Upper lobe of left lung (tissue), 6 donors: Measurements from ENCODE around the gene CLDN5. TPM values are rescaled to one million over a fixed set of nuclear protein-coding genes. Genes with fewer than 3 reads are reported as not detected.

Source experiments
- ATAC-seq, 2 donors: fragments of 200-7000 bp; cut with Tn5 transposase; one replicate each; pipeline ENCODE4 v1.9.1; 2022; ENCODE audit warnings: mild to moderate bottlenecking in 2 of 2, moderate library complexity in 2 of 2; ENCODE audit not compliant: low FRiP score in 2 of 2
- DNase-seq, 2 donors: peaks; one replicate each; pipeline ENCODE4 v3.0.0-alpha.2; 2019 to 2020
- H3K27ac ChIP-seq, 4 donors: fragments of 200-600 bp; sonication (generic); one replicate each; pipeline ENCODE4 v1.5.1; 2016 to 2019
- H3K27me3 ChIP-seq, 4 donors: fragments of 200-600 bp; sonication (generic); one replicate each; pipeline ENCODE4 v1.5.1; 2017 to 2019
- H3K36me3 ChIP-seq, 4 donors: fragments of 200-600 bp; sonication (generic); one replicate each; pipeline ENCODE4 v1.5.1; 2016 to 2019
- H3K4me1 ChIP-seq, 4 donors: fragments of 200-600 bp; sonication (generic); one replicate each; pipeline ENCODE4 v1.5.1; 2018 to 2019
- H3K4me3 ChIP-seq, 4 donors: fragments of 200-600 bp; sonication (generic); one replicate each; pipeline ENCODE4 v1.5.1; 2017 to 2019; ENCODE audit warnings: mild to moderate bottlenecking in 2 of 4, moderate library complexity in 1 of 4
- H3K9me3 ChIP-seq, 4 donors: fragments of 200-600 bp; sonication (generic); one replicate each; pipeline ENCODE4 v1.5.1; 2018 to 2019
- EP300 ChIP-seq, 4 donors: sonication (generic); formaldehyde crosslinking; IDR thresholded peaks; one replicate each; pipeline ENCODE4 v1.5.1; 2017; ENCODE audit warnings: antibody characterized with exemption in 4 of 4, control low read depth in 2 of 4
- POLR2A ChIP-seq, 4 donors: fragments of 450-650 bp; IDR thresholded peaks; one replicate each; pipeline ENCODE4 v1.5.1; 2016 to 2017; ENCODE audit warnings: antibody characterized with exemption in 4 of 4, mild to moderate bottlenecking in 2 of 4
- POLR2AphosphoS5 ChIP-seq, 2 donors: sonication (generic); formaldehyde crosslinking; IDR thresholded peaks; one replicate each; pipeline ENCODE4 v1.5.1; 2017; ENCODE audit warnings: antibody characterized with exemption in 2 of 2
- WGBS, 2 donors: methylation state at CpG; one replicate each; pipeline ENCODE4 v1.1.5; 2017 to 2018; 5-methylcytosine and 5-hydroxymethylcytosine counted together
- total RNA-seq, 6 donors: library from RNA; depleted of rRNA in 4 of 6; stranded (reverse); fragments of >200 nt in 4 of 6; gene quantifications; one replicate each; pipeline versions ENCODE4 v1.1.0 to v1.2.1, GENCODE V29; 2016 to 2021
- TF ChIP-seq, protein P1 (sequence below), 6 experiments: fragments of 450-650 bp in 4 of 6; fragments of 200-600 bp in 2 of 6; sonication (generic) in 2 of 6; IDR thresholded peaks; one replicate each; pipeline ENCODE4 v1.5.1; 2016 to 2019; ENCODE audit warnings: antibody characterized with exemption in 6 of 6
- donor health status: DM: no; HTN: no; CAD: no; lungs with moderate emphysema.
- donor health status: DM: no; HTN: yes; CAD: no; lungs with severe emphysema.

The CLDN5 gene
- total RNA-seq, 6 donors from 2014 or later, result 70.2 to 726 (median 229) TPM

GRCh38 chr22:19508024-19508776, 16.0 kb downstream of the CLDN5 start:
- DNase-seq, result no peak
- Histone ChIP-seq H3K36me3 (no peaks in the 10 kb centered on the region), H3K27ac (no peak overlapping the region), H3K9me3 (no peaks in the 10 kb centered on the region), H3K27me3 (no peaks in the 10 kb centered on the region), H3K4me1 (no peaks in the 10 kb centered on the region), H3K4me3 (no peak overlapping the region)
- TF ChIP-seq POLR2AphosphoS5 (IDR thresholded peaks at IDR 0.05) (no peak), POLR2A (IDR thresholded peaks at IDR 0.05) (no peak), EP300 (IDR thresholded peaks at IDR 0.05) (no peak)
- TF ChIP-seq, protein P1, sequence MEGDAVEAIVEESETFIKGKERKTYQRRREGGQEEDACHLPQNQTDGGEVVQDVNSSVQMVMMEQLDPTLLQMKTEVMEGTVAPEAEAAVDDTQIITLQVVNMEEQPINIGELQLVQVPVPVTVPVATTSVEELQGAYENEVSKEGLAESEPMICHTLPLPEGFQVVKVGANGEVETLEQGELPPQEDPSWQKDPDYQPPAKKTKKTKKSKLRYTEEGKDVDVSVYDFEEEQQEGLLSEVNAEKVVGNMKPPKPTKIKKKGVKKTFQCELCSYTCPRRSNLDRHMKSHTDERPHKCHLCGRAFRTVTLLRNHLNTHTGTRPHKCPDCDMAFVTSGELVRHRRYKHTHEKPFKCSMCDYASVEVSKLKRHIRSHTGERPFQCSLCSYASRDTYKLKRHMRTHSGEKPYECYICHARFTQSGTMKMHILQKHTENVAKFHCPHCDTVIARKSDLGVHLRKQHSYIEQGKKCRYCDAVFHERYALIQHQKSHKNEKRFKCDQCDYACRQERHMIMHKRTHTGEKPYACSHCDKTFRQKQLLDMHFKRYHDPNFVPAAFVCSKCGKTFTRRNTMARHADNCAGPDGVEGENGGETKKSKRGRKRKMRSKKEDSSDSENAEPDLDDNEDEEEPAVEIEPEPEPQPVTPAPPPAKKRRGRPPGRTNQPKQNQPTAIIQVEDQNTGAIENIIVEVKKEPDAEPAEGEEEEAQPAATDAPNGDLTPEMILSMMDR (IDR thresholded peaks at IDR 0.05), result no peak
- 92 to 97% methylated on average over 10 of the region's 10 CpGs for WGBS, 2 donors
- ATAC-seq, result no peak

DNA sequence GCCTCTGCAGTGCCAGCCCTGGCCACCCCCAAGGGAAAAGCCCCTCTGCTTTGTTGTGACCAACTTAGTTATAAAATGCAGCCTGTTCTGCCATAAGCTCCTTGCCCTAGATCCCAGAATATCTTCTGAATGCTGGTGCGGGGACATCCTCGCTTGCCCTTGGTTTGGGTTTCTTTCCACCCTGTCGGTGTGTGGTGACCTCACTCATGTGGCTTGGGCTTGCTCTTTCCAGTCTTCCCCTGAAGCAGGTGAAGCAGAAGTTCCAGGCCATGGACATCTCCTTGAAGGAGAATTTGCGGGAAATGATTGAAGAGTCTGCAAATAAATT, 16.7 kb downstream of the CLDN5 start:
- H3K27ac ChIP-seq, result no peak overlapping the region
- H3K27me3 ChIP-seq, result no peaks in the 10 kb centered on the region
- no peaks in the 10 kb centered on the region for H3K4me1 ChIP-seq
- WGBS, 2 donors, result 93 to 98% methylated on average over 4 of the region's 4 CpGs
- H3K9me3 ChIP-seq, result no peaks in the 10 kb centered on the region
- TF ChIP-seq POLR2AphosphoS5 (IDR thresholded peaks at IDR 0.05), result no peak
- no peak for TF ChIP-seq EP300 (IDR thresholded peaks at IDR 0.05)
- TF ChIP-seq, protein P1 (IDR thresholded peaks at IDR 0.05), result no peak
- TF ChIP-seq POLR2A (IDR thresholded peaks at IDR 0.05), result no peak
- no peak overlapping the region for H3K4me3 ChIP-seq
- ATAC-seq, result no peak
- no peaks in the 10 kb centered on the region for H3K36me3 ChIP-seq
- no peak for DNase-seq

- DNase-seq, result no peak
- H3K36me3 ChIP-seq, result no peaks in the 10 kb centered on the region
- H3K27me3 ChIP-seq, result no peaks in the 10 kb centered on the region
- WGBS, 2 donors, result 88 to 89% methylated on average over 10 of the region's 10 CpGs
- TF ChIP-seq POLR2A (IDR thresholded peaks at IDR 0.05) (no peak), EP300 (IDR thresholded peaks at IDR 0.05) (no peak), POLR2AphosphoS5 (IDR thresholded peaks at IDR 0.05) (no peak)
- TF ChIP-seq, protein P1 (IDR thresholded peaks at IDR 0.05), result no peak
- no peak overlapping the region for H3K4me3 ChIP-seq
- no peaks in the 10 kb centered on the region for H3K4me1 ChIP-seq
- no peak overlapping the region for H3K27ac ChIP-seq
- no peak for ATAC-seq
- H3K9me3 ChIP-seq, result no peaks in the 10 kb centered on the region
These were observed 18.0 kb downstream of the CLDN5 start for GRCh38 chr22:19506212-19506611.

DNA sequence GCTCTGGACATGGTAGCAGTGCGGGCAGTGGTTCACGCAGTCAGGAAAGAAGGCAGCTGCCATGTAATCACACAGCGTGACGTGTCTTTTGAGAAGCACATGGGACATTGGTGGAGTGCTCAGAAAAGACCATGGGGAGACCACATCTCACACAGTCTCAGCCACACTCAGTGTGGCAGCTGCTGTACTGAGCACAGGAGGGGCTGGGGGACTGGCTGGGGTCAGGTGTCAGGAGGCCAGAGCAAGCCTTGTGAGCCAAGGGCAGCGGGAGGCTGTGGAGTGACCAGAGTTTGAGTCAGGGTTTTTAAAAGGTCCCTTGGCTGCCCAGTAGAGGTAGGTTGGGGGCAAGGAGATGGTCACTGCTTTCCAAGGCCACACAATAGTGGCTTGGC, 18.5 kb downstream of the CLDN5 start:
- Histone ChIP-seq H3K4me1 (no peaks in the 10 kb centered on the region), H3K36me3 (no peaks in the 10 kb centered on the region), H3K27ac (no peak overlapping the region), H3K9me3 (no peaks in the 10 kb centered on the region), H3K27me3 (no peaks in the 10 kb centered on the region), H3K4me3 (no peak overlapping the region)
- TF ChIP-seq, protein P1 (IDR thresholded peaks at IDR 0.05), result no peak
- no peak for TF ChIP-seq EP300 (IDR thresholded peaks at IDR 0.05)
- TF ChIP-seq POLR2AphosphoS5 (IDR thresholded peaks at IDR 0.05), result no peak
- TF ChIP-seq POLR2A (IDR thresholded peaks at IDR 0.05), result no peak
- 92 to 93% methylated on average over 5 of the region's 5 CpGs for WGBS, 2 donors
- ATAC-seq (no peak), DNase-seq (no peak)
